NCI-H82 (cell line): ENCODE results near the gene URM1.
"Not testable (repeated sequence)": the region's sequence is repeated elsewhere in the genome, so short reads cannot be mapped to it uniquely, and the experiment has no call there.

ENCODE experiments used
- DNase-seq: peaks from one replicate; lab custom pipeline; 2025; lab: John Stamatoyannopoulos, UW

The URM1 gene

DNA sequence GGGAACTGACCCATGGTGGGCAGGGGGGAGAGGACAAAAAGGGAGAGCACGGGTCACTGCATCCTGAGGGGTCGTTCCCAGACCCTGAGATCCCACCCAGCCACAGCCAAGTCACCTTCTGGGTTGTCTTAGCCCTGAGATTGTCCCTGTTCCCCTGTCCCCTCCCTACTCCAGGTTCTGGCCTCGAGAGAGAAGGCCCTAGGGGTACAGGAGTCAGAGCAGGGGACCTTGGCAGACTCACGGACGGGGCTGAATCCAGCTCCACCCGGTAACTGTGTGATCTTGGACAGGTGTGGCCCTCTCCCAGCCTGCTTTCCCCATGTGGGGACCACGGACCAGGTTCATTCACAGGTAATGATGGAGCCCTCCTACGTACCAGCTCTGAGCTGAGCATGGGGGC, 38.3 kb downstream of the URM1 start:
- no peak for DNase-seq

DNA sequence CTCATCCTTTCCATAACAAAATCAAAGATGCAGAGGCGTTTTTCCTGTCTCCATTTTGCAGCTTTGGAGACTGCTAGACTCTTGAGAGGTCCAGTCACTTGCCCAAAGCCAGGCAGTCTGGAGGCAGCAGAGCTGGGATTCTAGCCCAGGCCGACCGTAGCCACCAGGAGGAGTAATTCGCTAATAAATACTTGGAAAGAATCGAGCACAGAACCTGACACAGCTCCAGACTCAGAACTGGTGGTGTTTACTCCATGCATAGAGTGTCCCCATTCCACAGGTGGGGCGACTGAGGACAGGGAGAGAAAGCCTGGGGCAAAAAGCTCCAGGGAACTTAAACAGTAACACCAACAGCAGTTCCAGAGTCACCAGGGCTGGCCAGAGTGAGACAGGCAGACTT, 38.8 kb downstream of the URM1 start:
- peak; percentile 32 for DNase-seq

DNA sequence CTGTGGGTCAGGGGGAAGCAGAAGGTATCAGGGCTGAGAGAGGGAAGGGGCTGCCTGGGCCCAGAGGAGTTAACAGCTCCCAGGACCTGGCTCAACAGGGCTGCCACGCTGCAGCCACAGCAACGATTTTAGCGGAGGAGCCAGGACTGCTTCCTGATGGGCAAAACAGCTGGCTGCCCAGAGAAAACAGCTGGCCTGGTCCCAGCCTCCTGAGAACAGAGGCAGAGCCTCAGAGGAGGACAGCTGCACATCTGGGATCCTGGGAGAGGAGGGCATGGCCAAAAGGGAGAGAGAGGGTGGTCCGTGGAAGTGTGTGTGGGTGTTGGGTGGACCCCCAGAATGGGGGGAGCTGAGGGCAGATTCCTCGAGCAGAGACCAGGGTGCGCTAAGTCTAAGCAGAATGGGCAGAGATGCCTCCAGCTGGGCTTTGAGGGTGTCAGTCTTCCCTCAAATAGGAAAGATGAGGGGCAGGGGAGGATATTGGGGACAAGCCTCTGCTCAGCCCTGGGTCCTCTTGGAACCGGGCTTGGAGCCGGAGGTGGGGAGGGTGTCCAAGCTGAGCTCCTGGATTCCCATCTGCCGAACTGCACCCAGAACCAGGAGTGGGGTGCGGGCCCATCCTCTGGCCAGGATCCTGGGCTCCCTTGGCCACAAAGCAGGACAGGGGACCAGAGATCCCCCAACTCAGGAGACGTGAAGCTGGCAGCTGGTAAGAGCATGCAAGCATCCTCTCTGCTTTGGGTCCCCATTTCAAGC, 40.4 kb downstream of the URM1 start:
- peak; percentile 21 for DNase-seq

DNA sequence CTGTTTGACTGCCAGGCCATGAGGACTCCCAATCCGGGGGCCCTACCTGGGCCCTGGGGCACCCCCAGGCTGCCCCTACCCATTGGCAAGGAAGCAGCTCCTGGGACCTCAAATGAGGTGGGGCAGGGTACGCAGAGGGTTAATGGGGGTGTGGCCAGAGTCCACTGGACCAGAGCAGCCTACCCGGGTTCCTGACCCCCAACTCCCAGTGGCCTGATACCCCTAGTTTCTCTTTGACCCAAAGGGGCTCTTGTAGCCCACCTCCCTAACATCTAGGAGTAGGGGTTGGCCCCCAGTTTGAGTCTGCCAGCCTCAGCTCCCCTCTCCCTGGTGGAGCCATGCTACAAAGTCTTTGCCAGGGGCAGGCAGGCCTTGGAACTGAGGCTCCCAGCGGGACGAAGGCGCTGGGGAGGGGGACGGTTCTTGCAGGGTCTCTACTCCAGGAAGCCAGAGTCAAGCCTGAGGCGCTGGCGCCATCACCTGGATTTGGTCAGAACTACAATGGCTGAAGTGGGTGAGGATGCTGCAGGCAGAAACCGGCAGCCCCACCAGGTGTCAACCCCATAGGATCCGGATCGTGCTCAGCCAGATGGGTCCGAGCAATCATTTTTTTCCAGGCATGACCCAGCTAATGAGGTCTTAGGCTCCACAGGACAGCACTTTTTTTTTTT, 41.1 kb downstream of the URM1 start:
- peak; percentile 90 for DNase-seq

DNA sequence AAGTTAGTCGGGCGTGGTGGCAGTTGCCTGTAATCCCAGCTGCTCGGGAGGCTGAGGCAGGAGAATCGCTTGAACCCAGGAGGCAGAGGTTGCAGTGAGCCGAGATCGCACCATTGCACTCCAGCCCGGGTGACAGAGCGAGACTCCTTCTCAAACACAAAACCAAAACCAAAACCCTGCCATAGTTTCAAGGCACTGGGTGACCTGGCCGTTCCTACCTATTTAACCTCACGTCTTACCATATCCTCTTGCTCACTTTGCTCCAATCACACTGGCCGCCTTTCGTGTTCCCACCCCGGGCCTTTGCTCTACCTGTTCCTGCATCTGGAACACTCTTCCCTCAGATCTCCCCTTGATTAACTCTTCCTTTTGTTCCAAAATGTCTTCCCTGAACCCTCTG, 42.6 kb downstream of the URM1 start:
- DNase-seq, result not testable (repeated sequence)

DNA sequence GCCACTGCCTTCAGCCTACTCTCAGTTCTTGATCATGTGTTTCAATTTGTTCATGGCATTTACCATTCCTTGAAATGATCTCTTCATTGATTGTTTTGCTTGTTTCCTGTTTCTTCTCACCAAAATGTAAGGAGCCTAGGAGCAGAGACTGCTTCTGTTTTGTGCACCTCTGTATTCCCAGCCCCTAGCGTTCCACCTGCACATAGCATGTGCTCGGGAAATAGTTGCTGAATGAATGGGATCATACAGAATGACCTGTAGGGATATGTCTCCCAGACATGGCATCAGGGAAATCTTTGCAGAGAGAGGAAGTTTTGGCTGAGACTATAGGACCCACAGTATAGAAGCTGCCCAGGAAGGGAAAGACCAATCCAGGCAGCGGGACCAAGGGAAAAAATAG, 43.3 kb downstream of the URM1 start:
- peak; percentile 38 for DNase-seq

DNA sequence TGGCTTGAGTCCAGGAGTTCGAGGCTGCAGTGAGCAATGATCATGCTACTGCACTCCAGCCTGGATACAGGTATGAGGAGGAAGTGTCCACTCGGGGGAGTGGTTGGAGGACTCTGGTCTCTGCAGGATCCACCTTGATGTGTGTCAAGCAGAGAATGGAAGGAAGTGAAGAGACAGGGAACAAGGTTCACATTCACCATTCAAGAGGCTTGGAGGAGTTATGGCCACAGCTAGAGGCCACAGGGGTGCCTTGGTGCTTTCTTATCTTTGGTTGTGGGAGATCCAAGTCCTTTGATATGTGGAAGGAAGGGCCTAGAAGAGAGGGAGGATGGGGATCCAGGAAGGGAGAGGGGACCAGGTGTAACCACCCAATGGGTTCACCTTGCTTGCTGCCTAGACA, 44.1 kb downstream of the URM1 start:
- DNase-seq, result no peak

DNA sequence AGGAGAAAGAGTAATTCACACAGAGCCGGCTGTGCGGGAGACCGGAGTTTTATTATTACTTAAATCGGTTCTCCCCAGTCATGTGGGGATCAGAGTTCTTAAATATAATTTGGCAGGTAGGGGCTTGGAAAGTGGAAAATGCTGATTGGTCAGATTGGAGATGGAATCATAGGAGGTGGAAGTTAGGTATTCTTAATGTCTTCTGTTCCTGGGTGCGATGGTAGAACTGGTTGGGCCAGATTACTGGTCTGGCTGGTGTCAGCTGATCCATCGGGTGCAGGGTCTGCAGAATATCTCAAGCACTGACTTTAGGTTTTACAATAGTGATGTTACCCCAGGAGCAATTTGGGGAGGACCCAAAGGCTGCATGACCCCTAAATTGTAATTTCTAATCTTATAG, 44.8 kb downstream of the URM1 start:
- no peak for DNase-seq

DNA sequence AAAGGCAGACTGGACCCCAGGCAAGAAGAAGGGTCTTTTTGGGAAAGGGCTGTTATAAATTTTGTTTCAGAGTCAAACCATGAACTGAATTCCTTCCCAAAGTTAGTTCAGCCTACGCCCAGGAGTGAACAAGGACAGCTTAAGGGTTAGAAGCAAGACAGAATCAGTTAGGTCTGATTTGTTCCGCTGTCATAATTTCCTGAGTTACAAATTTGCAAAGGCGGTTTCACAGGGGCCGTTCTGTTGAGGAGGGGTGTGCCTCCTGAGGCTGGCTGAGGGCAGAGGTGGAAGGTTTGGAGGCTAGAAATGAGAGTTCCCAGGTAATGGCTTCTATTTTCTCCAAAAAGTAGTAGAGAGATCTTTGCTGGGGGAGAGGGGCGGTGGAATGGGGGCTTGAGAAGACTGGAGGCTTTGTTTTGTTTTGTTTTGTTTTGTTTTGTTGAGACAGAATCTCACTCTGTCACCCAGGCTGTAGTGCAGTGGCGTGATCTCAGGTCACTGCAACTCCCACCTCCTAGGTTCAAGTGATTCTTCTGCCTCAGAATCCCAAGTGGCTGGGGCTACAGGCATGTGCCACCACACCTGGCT, 45.4 kb downstream of the URM1 start:
- DNase-seq, result no peak

DNA sequence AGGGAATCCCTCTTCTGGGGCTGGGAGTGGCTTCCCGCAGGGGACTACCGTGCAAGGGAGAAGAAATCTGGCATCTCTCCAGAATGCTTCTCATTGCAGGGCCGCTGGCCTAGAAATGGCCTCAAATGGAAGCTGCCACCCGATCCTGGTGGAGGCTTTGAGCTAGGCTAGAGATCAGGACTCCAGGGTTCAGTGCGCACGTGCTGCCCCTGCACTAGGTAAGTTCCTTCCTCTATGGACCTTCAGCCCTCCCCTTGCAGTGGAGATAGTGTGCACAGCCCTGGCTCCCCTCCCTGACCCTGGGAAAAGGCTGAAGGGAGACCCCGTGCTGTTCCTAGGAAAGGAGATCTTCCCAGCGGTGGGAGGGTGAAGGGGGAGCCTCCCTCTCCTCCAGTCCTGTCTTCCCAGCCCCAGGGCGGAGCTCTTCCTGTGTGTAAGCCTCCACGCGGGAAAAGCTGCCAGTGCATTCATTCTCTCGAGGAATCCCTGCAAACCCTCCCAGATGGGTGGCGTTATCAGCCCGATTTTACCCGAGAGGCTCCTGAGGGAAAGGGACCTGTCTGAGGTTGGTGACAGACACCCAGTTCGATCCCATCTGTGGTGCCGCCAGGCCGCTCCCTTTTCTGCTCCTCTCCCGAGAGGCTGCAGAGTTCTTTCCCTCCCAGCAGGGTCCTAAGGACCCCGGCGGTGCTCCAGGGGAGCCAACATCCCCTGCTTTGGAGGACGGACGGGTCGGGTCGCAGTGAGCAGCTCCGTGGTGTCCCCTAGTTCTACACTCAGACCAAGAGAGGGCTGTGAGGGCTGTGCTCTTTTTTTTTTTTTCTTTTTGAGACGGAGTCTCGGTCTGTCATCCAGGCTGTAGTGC, 48.1 kb downstream of the URM1 start:
- peak; percentile 54 for DNase-seq

DNA sequence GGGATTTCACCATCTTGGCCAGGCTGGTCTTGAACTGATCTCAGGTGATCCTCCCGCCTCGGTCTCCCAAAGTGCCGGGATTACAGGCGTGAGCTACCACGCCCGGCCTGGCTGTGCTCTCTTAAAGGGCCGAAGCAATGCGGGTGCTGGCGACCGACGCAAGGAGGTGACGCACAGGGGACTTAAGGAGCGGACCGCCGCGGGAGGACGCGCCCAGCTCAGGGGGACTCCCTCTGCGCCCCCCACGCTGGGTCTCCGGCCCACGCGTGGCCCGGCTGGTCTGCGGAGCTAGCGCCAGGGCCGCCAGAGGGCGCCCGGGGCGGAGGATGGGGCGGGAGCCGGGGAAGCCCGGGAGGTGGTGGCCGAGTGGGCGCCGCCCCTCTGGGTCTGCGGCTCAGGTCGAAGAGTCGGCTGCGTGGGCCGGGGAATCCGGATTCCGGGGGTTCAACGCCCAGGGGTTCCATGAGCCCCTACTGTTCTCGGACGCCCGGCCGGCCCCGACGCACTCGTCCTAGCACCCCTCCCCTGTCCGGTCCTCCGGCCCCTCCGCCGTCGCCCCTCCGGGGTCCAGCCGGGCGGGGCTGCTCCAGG, 49.0 kb downstream of the URM1 start:
- peak; percentile 84 for DNase-seq

DNA sequence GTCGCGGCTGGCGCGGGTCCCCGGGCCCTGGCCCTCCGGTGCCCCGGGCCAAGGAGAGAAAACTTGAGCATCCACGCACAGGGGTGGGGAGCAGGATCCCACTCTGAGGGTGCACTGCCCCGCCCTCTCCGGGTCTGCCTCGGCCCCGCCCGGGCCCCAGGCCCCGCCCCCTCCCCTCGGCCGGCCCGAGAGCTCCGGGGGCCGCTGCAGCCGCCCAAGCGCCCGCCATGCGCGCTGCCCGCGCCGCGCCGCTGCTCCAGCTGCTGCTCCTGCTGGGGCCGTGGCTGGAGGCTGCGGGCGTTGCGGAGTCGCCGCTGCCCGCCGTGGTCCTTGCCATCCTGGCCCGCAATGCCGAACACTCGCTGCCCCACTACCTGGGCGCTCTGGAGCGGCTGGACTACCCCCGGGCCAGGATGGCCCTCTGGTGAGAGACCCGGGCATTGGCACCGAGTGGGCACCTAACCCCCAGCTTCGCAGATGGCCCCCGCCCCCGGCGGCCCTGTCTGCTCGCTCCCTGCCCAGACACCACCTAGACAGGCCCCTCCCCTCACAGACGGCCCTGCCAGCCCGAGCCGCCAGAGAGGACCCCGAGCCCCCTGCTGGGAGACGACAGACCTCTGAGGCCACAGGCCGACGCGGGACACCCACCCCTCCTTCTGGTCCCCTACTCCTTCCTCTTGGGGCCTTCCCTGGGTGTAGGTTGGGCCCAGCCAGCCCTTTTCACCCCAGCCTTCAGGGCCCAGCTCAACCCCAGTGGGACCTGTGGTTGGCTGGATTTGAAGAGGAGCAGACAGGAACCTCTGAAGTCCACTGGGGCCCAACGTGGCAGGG, 49.7 kb downstream of the URM1 start, which contains the start of gene CERCAM:
Gene CERCAM (plus strand): TSS at position 207 of the 831 bp plus-strand sequence. CDS start 21 bp downstream, at position 228.
- peak; percentile 74 for DNase-seq

DNA sequence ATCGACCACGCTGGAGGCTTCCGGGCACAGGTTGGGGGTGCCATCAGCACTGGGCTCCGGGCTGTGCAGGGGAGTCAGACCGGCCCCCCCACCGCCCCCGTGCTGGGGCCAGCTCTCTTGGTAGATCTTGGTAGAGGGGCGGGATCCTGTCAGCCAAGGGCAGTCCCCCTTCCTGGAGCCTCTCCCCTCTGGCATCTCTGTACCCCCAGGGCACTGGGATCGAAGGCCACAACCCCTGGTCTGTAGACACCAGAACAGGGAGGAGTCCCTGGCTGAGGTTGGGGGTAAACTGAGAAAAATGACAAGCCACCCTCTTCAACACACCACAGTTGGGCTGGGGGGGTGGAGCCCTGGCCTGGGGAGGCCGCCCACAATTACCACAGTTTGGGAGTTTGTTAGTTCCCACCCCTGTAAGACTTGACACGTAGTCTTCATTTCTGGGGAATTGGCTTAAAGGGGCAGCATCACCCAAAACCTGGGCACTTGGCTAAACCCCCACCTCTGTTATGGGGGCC, 50.4 kb downstream of the URM1 start:
- no peak for DNase-seq

DNA sequence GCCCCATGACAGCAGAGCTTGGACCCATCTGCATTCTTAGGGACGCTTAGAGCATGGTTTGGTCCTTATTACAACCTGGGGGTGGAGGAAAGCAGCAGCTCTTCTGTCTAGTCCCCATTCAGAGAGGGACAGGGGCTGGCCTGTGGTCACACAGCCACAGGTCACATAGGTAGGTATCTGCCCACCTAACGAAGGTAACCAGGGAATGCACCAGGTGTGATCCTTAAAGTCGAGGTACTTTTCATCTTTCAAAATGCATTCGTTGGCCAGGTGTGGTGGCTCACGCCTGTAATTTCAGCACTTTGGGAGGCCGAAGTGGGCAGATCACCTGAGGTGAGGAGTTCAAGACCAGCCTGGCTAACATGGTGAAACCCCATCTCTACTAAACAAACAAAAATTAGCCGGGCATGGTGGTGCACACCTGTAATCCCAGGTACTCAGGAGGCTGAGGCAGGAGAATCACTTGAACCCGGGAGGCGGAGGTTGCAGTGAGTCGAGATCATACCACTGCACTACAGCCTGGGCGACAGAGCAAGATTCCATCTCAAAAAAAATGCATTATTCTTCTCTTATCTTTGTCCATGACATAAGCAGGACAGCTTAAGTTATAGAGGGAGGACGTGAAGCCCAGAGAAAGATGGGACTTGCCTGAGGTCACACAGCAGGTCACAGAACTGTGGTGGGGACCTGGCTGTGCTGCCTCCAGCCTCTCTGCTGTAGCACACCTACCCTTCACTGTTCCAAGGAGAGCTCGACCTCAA, 51.0 kb downstream of the URM1 start:
- not testable (repeated sequence) for DNase-seq

DNA sequence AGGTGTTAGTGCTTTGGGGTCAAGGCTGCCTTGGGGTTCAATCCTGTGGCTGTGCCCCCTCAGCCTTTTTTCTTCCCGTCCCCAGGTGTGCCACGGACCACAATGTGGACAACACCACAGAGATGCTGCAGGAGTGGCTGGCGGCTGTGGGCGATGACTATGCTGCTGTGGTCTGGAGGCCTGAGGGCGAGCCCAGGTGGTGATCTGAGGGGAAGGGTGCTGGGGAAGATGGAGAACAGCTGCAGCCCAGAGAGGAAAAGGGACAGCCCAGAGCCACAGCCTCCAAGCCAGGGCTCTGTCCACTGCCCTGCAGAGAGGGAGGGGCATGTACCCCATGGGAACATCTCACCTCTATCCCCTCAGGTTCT, 51.6 kb downstream of the URM1 start:
- DNase-seq, result no peak

DNA sequence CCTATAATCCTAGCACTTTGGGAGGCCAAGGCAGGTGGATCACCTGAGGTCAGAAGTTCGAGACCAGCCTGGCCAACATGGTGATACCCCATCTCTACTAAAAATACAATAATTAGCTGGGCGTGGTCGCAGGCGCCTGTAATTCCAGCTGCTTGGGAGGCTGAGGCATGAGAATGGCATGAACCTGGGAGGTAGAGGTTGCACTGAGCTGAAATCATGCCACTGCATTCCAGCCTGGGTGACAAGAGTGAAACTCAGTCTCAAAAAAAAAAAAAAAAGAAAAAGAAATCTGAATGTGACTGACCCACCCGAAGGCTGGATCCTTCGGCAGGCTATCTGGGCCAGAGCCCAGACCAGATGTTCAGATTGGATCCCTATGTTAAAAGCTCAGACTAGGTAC, 52.2 kb downstream of the URM1 start:
- DNase-seq, result not testable (repeated sequence)

DNA sequence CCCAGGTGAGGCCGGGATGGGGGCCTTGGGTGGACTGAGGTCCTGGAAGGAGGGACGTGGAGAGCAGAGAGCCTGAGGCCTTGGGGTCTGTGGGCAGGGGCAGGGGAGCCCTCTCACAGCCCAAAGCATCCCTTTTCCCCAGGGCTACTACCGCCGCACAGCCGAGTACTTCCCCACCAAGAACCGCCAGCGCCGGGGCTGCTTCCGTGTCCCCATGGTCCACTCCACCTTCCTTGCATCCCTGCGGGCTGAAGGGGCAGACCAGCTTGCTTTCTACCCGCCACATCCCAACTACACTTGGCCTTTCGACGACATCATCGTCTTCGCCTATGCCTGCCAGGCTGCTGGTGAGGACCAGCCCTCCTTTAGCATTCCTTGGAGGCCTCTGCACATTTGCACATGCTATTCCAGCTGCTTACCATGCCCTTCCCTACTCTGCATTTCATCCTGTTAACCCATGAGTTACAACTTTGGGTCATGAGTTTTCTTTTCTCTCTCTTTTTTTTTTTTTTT, 53.1 kb downstream of the URM1 start:
- DNase-seq, result no peak

DNA sequence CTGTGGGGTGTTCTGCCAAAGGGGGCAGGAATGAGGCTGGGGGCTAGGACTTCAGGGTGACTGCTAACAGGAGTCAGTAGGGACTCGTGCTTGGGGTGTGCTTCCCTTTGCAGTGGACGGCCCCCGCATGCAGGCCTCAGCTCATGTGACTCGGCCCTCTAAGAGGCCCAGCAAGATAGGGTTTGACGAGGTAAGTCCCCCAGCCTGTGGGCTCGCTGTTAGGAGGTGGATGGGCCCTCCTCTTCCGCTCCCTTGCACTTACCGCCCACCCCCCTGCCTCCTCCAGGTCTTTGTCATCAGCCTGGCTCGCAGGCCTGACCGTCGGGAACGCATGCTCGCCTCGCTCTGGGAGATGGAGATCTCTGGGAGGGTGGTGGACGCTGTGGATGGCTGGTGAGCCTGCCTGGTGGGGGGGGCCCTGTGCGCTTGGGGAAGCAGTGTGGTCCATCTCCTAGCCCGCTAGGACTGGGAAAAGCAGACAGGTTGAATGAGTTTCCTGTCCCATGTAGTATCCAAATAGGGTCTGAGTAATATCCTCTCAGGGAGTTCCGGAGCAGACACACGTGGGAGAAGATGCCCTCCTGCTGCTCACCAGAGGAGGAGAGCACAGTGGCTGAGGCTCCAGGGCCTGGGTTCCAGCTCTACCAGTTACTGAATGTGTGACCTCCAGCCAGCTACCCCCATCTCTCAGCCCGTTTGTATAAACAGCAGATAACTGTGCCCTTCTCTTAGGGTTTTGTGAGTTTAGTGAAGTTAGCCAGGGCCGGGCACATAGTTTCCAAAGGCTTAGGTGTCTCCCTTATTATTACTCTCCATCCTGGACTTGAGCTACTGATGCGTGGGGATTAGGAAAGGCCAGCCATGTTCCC, 57.7 kb downstream of the URM1 start:
- DNase-seq, result no peak
